ENCODE measurements around the gene ZNF385D.
A peak's percentile ranks its signal among the peaks of the same experiment; 100 is the strongest.

The ZNF385D gene

GRCh38 chr3:21585216-21585740 lies 165.7 kb downstream of the ZNF385D start:
- DNase-seq, result no peak

DNA sequence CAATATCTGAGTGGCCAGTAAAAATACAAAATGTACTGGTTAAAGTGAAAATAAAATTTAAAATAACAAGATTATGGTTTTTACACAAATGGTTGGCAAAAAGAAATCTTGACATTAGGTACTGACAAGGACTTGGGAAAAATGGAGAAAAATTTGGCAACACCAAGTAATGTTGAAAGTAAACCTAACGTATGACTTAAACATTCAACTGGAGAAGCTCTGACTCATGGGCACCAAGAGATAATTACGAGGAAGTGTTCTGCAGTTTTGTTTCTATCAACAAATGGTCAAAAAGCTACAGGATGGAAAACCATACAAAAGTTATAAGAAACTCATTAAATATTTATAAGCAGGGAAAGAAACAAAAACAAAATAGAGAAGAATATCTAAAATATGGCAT lies 177.7 kb downstream of the ZNF385D start:
- no peak for DNase-seq

- no peak for DNase-seq
Measured at GRCh38 chr3:21564531-21564930, 186.5 kb downstream of the ZNF385D start.

- no peak for DNase-seq
Measured at GRCh38 chr3:21562243-21562642, 188.8 kb downstream of the ZNF385D start.

- DNase-seq, result no peak
Measured at GRCh38 chr3:21561472-21561871, 189.5 kb downstream of the ZNF385D start.

- DNase-seq, result no peak
Measured at GRCh38 chr3:21551019-21551418, 200.0 kb downstream of the ZNF385D start.

GRCh38 chr3:21544076-21544462 lies 206.9 kb downstream of the ZNF385D start:
- no peak for DNase-seq

GRCh38 chr3:21543380-21544075 lies 207.5 kb downstream of the ZNF385D start:
- no peak for DNase-seq

GRCh38 chr3:21542656-21543379 lies 208.2 kb downstream of the ZNF385D start:
- no peak for DNase-seq

GRCh38 chr3:21540265-21540664 lies 210.7 kb downstream of the ZNF385D start:
- DNase-seq, result no peak

DNA sequence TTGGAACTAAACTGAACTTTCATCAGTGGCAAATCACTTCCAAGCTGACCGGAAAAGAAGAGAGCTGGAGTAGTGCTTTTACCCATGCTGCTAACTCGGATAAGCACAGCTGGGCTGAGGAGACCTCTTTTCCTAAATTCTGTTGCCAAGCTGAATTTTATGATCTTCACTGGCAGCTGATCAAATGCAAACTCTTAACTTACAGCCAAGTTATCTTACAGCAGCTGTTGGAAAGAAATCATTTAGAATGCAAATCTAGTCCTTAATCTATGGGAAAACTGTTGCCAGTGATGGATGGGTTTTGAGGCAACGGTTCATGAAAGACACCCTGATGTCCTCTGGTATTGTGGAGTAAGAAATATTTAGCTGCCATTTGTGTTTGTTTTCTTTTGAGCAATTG lies 216.5 kb downstream of the ZNF385D start:
- no peak for DNase-seq

- peak; percentile 21 to 46 for DNase-seq
Measured at GRCh38 chr3:21533002-21533401, 218.0 kb downstream of the ZNF385D start.

GRCh38 chr3:21531909-21532308 lies 219.1 kb downstream of the ZNF385D start:
- no peak for DNase-seq

DNA sequence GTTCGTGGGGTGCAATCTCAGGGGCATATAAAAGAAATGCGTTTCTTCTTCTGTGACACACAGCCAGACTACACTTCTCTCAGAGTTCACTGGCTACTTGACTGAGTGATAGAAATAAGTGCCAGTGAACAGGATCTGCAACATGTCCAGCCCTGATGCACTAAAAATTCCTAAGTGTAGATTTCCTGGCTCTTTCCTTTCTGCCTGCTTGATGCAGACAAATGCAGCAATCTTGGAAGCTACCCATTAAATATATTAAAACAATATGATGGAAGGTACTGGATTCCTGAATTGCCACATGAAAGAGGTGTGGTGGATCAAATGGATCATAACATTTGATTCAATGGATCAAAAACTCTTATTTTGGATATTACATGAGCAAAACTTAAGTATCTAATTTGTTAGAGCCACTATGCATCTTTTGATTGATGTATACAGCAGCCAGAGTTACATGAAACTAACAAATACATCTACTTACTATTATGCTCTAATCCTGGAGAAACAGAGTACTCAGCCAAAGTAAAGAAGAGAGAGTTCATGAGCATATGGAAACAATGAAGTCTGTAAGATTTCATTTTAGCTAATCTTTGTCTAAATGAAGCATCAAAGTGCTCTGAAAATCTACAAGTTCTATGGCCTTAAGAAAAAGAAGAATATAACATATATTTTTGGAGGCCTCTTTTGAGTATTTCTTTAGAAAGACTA lies 222.6 kb downstream of the ZNF385D start:
- DNase-seq, result no peak

DNA sequence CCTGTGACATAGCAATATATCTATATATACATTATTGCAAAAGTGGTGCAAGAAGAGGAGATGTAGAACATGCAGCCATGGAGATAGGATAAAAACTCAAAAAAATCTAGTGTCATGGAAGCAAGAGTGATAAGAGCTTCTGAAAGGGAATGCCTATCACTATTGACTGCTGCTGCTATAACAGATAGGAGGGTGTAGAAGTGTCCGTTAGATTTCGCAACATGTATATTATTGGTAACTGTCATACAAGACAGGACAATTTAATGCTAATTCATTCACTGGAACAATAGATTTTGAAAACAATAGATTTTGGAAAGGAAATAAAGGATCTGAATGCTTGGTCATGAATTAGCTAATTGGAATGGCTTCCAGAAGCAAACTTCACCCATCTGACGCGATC lies 224.5 kb downstream of the ZNF385D start:
- DNase-seq, result no peak

GRCh38 chr3:21524133-21524532 lies 226.9 kb downstream of the ZNF385D start:
- DNase-seq, result no peak

- no peak for DNase-seq
Measured at GRCh38 chr3:21520106-21520963, 230.7 kb downstream of the ZNF385D start.

DNA sequence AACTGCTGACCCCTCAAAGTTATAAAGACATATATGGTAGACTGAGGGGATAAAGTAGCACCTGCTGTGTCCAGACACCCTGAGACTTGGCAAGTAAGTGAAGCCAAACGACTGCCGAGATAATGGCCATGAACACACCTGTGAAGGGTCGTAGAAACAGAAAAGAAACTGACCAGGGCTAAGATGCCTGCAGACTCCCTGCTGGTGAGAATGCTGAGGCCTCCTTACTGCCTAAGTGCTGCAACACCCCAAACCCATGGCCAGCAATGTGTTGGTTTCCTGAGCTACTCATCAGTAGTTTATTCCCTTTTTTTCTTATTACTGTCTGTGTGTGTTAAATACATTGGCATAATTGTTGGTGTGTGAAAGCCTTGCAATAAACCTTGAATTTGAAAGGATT lies 233.8 kb downstream of the ZNF385D start:
- no peak for DNase-seq

- no peak for DNase-seq
Measured at GRCh38 chr3:21515417-21515816, 235.6 kb downstream of the ZNF385D start.

DNA sequence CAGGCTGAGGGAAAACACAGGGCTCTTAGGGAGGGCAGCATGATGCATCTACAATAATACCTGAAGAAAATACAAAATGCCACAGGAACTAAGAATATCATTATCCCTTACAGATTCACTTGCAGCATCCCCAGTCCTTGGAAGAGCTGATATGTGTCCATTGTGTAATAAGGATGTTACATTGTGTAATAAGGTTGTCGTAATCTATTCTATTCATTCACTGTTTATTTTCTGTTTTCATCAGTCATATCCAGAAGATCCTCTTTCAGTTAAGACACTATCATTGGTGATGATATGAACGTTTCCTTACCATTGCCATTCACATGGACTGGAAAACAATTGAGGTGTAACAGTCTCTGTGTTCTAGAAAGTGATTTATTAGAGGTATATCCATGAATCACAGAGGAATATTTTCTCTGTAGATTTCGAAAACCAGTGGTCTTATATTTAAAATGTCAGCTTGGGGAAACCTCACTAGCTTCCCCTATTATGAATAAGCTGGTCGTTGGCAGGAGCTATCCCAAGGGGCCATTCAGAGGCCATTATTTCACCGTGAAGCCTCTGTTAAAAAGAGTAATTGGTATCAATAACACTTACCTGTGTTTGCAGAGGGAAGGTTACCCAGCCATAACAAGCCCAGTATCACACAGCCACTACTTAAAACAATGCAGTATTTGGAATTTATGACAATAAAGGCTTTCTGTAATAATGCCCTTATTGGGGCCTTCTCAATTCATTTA lies 241.1 kb downstream of the ZNF385D start:
- DNase-seq, result peak; percentile 6 to 36

DNA sequence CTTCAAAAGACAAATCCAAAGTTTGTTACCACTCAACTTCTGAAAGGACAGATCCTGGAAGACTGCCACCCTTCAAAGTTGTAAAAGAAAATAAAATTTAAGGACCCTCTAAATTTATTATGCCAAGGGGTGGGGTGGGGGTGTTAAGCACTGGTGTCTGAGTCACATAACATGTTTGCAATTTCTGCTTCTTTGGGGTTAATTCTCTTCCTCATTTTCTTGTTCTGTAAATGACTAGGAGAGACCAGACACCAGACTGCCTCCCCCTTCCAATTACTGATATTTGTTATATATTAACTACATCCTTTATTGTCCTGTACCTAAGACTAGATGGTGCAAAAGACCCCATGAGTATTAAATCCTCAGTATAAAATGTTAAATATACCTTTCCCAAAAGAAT lies 242.8 kb downstream of the ZNF385D start:
- no peak for DNase-seq
